ENCODE results near the gene ZFP1.

The ZFP1 gene

GRCh38 chr16:75188832-75189477 is 40.6 kb downstream of the ZFP1 start:
- H3K4me3 ChIP-seq (ENCODE audit: low read depth, low read length): no peak overlapping the region
- TF ChIP-seq CTCF (IDR thresholded peaks at IDR 0.05; ENCODE audit: low read depth, low read length): no peak
- in situ Hi-C loops (cut with HindIII; ENCODE audit: low sequenced_read_pairs): no loop called here
- DNase-seq (ENCODE audit: low read depth, low spot score): no peak

- H3K4me3 ChIP-seq (ENCODE audit: low read depth, low read length): no peak overlapping the region
- in situ Hi-C loops (cut with HindIII; ENCODE audit: low sequenced_read_pairs): no loop called here
- no peak for DNase-seq (ENCODE audit: low read depth, low spot score)
- no peak for TF ChIP-seq CTCF (IDR thresholded peaks at IDR 0.05; ENCODE audit: low read depth, low read length)
Measured at GRCh38 chr16:75189638-75190245, 41.4 kb downstream of the ZFP1 start.

- in situ Hi-C loops (cut with HindIII; ENCODE audit: low sequenced_read_pairs): no loop called here
- TF ChIP-seq CTCF (IDR thresholded peaks at IDR 0.05; ENCODE audit: low read depth, low read length): no peak
- no peak overlapping the region for H3K4me3 ChIP-seq (ENCODE audit: low read depth, low read length)
- DNase-seq (ENCODE audit: low read depth, low spot score): no peak
Measured at GRCh38 chr16:75192606-75193264, 44.4 kb downstream of the ZFP1 start.

- DNase-seq (ENCODE audit: low read depth, low spot score): peak; percentile 22
- no peak for TF ChIP-seq CTCF (IDR thresholded peaks at IDR 0.05; ENCODE audit: low read depth, low read length)
- in situ Hi-C loops (cut with HindIII; ENCODE audit: low sequenced_read_pairs): no loop called here
- H3K4me3 ChIP-seq (ENCODE audit: low read depth, low read length): no peak overlapping the region
Measured at GRCh38 chr16:75193265-75193650, 44.9 kb downstream of the ZFP1 start.

GRCh38 chr16:75193730-75194444 is 45.6 kb downstream of the ZFP1 start:
- in situ Hi-C loops (cut with HindIII; ENCODE audit: low sequenced_read_pairs): no loop called here

More at GRCh38 chr16:75193730-75194444, 45.6 kb downstream of the ZFP1 start:
- no peak for TF ChIP-seq CTCF (IDR thresholded peaks at IDR 0.05; ENCODE audit: low read depth, low read length)
- H3K4me3 ChIP-seq (ENCODE audit: low read depth, low read length): no peak overlapping the region
- no peak for DNase-seq (ENCODE audit: low read depth, low spot score)
